Thyroid gland (tissue), 4 donors: ENCODE measurements around the gene PSMD8. TPM values are rescaled to one million over a fixed set of nuclear protein-coding genes. Genes with fewer than 3 reads are reported as not detected.
"Not testable (repeated sequence)": the region's sequence is repeated elsewhere in the genome, so short reads cannot be mapped to it uniquely, and the experiment has no call there.

ENCODE experiments used
- DNase-seq, 2 donors: peaks; one replicate each; pipeline ENCODE4 v3.0.0-alpha.2; 2019
- H3K27ac ChIP-seq, 3 donors: fragments of 200-600 bp; sonication (generic); 1 replicate in 2 of 3; 2 replicates in 1 of 3; pipeline ENCODE4 v1.5.1; 2016 to 2019; ENCODE audit warnings: mild to moderate bottlenecking in 1 of 3, moderate library complexity in 1 of 3
- H3K27me3 ChIP-seq: fragments of 200-600 bp; sonication (generic); one replicate; pipeline ENCODE4 v1.5.1; 2019
- H3K36me3 ChIP-seq, 2 donors: fragments of 200-600 bp; sonication (generic); one replicate each; pipeline ENCODE4 v1.5.1; 2016 to 2019
- H3K4me1 ChIP-seq, 2 donors: fragments of 200-600 bp; sonication (generic); one replicate each; pipeline ENCODE4 v1.5.1; 2017 to 2019
- H3K4me3 ChIP-seq, 3 donors: fragments of 200-600 bp; sonication (generic); replicated peaks in 1 of 3; 1 replicate in 2 of 3; 2 replicates in 1 of 3; pipeline ENCODE4 v1.5.1; 2016; ENCODE audit warnings: mild to moderate bottlenecking in 1 of 3
- H3K9me3 ChIP-seq: fragments of 200-600 bp; sonication (generic); one replicate; pipeline ENCODE4 v1.5.1; 2017
- CTCF ChIP-seq, 6 experiments: fragments of 200-600 bp in 3 of 6; fragments of 450-650 bp in 3 of 6; sonication (generic) in 3 of 6; IDR thresholded peaks; one replicate each; pipeline ENCODE4 v1.5.1; 2016 to 2019; ENCODE audit warnings: antibody characterized with exemption in 6 of 6, mild to moderate bottlenecking in 2 of 6, inconsistent platforms in 1 of 6, moderate library complexity in 1 of 6
- POLR2A ChIP-seq, 2 donors: fragments of 450-650 bp; IDR thresholded peaks; one replicate each; pipeline ENCODE4 v1.6.1; 2017; ENCODE audit warnings: antibody characterized with exemption in 2 of 2, mild to moderate bottlenecking in 2 of 2, moderate library complexity in 1 of 2
- WGBS, 2 donors: methylation state at CpG; one replicate each; pipeline ENCODE4 v1.1.5; 2017; 5-methylcytosine and 5-hydroxymethylcytosine counted together
- intact Hi-C: fragments of 100-400 bp; cut with DNase I; formaldehyde crosslinking; loops from one replicate; pipeline ENCODE4 v1.15.1; 2023
- total RNA-seq, 4 donors: library from RNA; depleted of rRNA; stranded (reverse); fragments of >200 nt; gene quantifications; one replicate each; pipeline ENCODE4 v1.2.3, GENCODE V29; 2016

Gene PSMD8
- total RNA-seq, 4 donors from 2014 or later: 150 to 270 (median 243) TPM

- Histone ChIP-seq H3K27ac (peak overlapping the region in 1 of 3 donors; percentile 3), H3K4me3 (peak overlapping the region; percentile 4 to 47 (median 43)), H3K4me1 (peaks cover 8 to 10% of the 10 kb centered on the region in 2 donors), H3K36me3 (no peaks in the 10 kb centered on the region), H3K9me3 (no peaks in the 10 kb centered on the region), H3K27me3 (no peaks in the 10 kb centered on the region)
- peak; percentile 82 to 89 for DNase-seq
- TF ChIP-seq CTCF (IDR thresholded peaks at IDR 0.05) (no peak), POLR2A (IDR thresholded peaks at IDR 0.05) (no peak)
- 2 to 4% methylated on average over 24 to 58 of the region's 68 CpGs for WGBS, 2 donors
- intact Hi-C loops: no loop called here
Observed at GRCh38 chr19:38362076-38362945, 12.1 kb upstream of the PSMD8 start.

- H3K4me3 ChIP-seq, H3K27me3 ChIP-seq, H3K4me1 ChIP-seq, H3K27ac ChIP-seq, H3K36me3 ChIP-seq, H3K9me3 ChIP-seq, intact Hi-C loops, DNase-seq: not testable (repeated sequence)
- WGBS, 2 donors: 56 to 62% methylated on average over 15 to 16 of the region's 16 CpGs
Observed at GRCh38 chr19:38362946-38363688, 11.3 kb upstream of the PSMD8 start.

GRCh38 chr19:38367041-38367440 lies 7.3 kb upstream of the PSMD8 start:
- Histone ChIP-seq H3K4me3 (no peak overlapping the region), H3K4me1 (peaks cover 8 to 9% of the 10 kb centered on the region in 2 donors), H3K27ac (no peak overlapping the region), H3K9me3 (no peaks in the 10 kb centered on the region), H3K36me3 (no peaks in the 10 kb centered on the region), H3K27me3 (no peaks in the 10 kb centered on the region)
- intact Hi-C loops: no loop called here
- TF ChIP-seq POLR2A (IDR thresholded peaks at IDR 0.05) (no peak), CTCF (IDR thresholded peaks at IDR 0.05) (no peak)
- 58 to 60% methylated on average over 12 of the region's 12 CpGs for WGBS, 2 donors
- no peak for DNase-seq

- TF ChIP-seq CTCF (IDR thresholded peaks at IDR 0.05): no peak
- no peak for TF ChIP-seq POLR2A (IDR thresholded peaks at IDR 0.05)
- Histone ChIP-seq H3K4me3 (no peak overlapping the region), H3K4me1 (peaks cover 0 to 3% of the 10 kb centered on the region in 2 donors), H3K36me3 (no peaks in the 10 kb centered on the region), H3K27ac (no peak overlapping the region), H3K27me3 (no peaks in the 10 kb centered on the region), H3K9me3 (no peaks in the 10 kb centered on the region)
- WGBS, 2 donors: 89 to 92% methylated on average over 2 of the region's 2 CpGs
- intact Hi-C loops: no loop called here
- DNase-seq: no peak
Observed at GRCh38 chr19:38369584-38369983, 4.8 kb upstream of the PSMD8 start.

GRCh38 chr19:38370299-38370698 lies 4.1 kb upstream of the PSMD8 start:
- Histone ChIP-seq H3K4me1 (peaks cover under 1 to 6% of the 10 kb centered on the region in 2 donors), H3K27me3 (no peaks in the 10 kb centered on the region), H3K9me3 (no peaks in the 10 kb centered on the region), H3K36me3 (no peaks in the 10 kb centered on the region), H3K4me3 (no peak overlapping the region), H3K27ac (no peak overlapping the region)
- TF ChIP-seq CTCF (IDR thresholded peaks at IDR 0.05) (no peak), POLR2A (IDR thresholded peaks at IDR 0.05) (no peak)
- intact Hi-C loops: loop anchor here (5.0 kb wide), 2 partner anchors 33 to 128 kb away; partner anchors contain the start of gene CATSPERG
- 70 to 71% methylated on average over 12 of the region's 12 CpGs for WGBS, 2 donors
- DNase-seq: no peak
